GM12878 (cell line): ENCODE results near the gene SMG6. TPM values are rescaled to one million over a fixed set of nuclear protein-coding genes. Genes with fewer than 3 reads are reported as not detected.

Source experiments
- ATAC-seq: fragments of 200-7000 bp; cut with Tn5 transposase; 3 replicates; pipeline ENCODE4 v1.9.1; 2020; ENCODE audit warnings: mild to moderate bottlenecking, moderate library complexity
- BruUV-seq: library from RNA; stranded (reverse); fragments of 400-500 nt; replicated peaks from 2 replicates; lab custom pipeline; 2021; lab: Mats Ljungman, UMichigan
- CTCF ChIA-PET: fragments of 300-600 bp; sonication (Branson Sonifier 250); formaldehyde crosslinking; extraction: SDS; loops from one replicate; lab custom pipeline; 2021; ENCODE audit warnings: inconsistent platforms; lab: Yijun Ruan, JAX
- POLR2A ChIA-PET: fragments of 350-600 bp; formaldehyde crosslinking; extraction: SDS; loops from one replicate; lab custom pipeline; 2021; ENCODE audit warnings: inconsistent platforms; lab: Charles Lee
- RAD21 ChIA-PET: fragments of 300-600 bp; sonication (Branson Sonifier 250); formaldehyde crosslinking; loops from one replicate; lab custom pipeline; 2023; ENCODE audit warnings: antibody characterized with exemption; ENCODE audit not compliant: unreplicated experiment; lab: Charles Lee
- SMC1A ChIA-PET: fragments of 300-600 bp; sonication (Branson Sonifier 250); formaldehyde crosslinking; loops from one replicate; lab custom pipeline; 2023; ENCODE audit not compliant: unreplicated experiment, uncharacterized antibody; lab: Charles Lee
- DNase-seq: peaks from one replicate; pipeline ENCODE4 v3.0.0-alpha.2; 2011; ENCODE audit warnings: low read depth, low spot score
- FAIRE-seq: peaks from 3 replicates; lab custom pipeline; 2011; peaks lifted over from hg19 to GRCh38; lab: Jason Lieb, UNC
- H2AFZ ChIP-seq: 2 replicates; pipeline ENCODE4 v1.6.0; 2011; ENCODE audit warnings: low read depth, low read length, control low read depth; ENCODE audit not compliant: control insufficient read depth
- H3K27ac ChIP-seq: 2 replicates; pipeline ENCODE4 v1.5.1; 2011; ENCODE audit warnings: control low read depth; ENCODE audit not compliant: control insufficient read depth, insufficient read depth
- H3K27me3 ChIP-seq, 2 experiments: replicated peaks in 1 of 2; 2 replicates each; pipeline versions ENCODE4 v1.6.0 to v1.6.1; 2011; ENCODE audit warnings: low read length in 1 of 2; ENCODE audit not compliant: control insufficient read depth in 2 of 2, insufficient read depth in 2 of 2
- H3K36me3 ChIP-seq, 2 experiments: 2 replicates each; pipeline ENCODE4 v1.5.1; 2011; ENCODE audit warnings: low read length in 1 of 2; ENCODE audit not compliant: control insufficient read depth in 2 of 2, insufficient read depth in 2 of 2
- H3K4me1 ChIP-seq: 2 replicates; pipeline ENCODE4 v1.6.1; 2011; ENCODE audit warnings: mild to moderate bottlenecking, low read length, moderate library complexity, mixed read lengths; ENCODE audit not compliant: control insufficient read depth, insufficient read depth
- H3K4me2 ChIP-seq: 2 replicates; pipeline ENCODE4 v1.6.0; 2011; ENCODE audit warnings: control low read depth; ENCODE audit not compliant: control insufficient read depth, insufficient read depth
- H3K4me3 ChIP-seq: fragments of 200-600 bp; sonication (generic); 2 replicates; pipeline ENCODE4 v1.5.1; 2016
- H3K79me2 ChIP-seq: 2 replicates; pipeline ENCODE4 v1.6.0; 2011; ENCODE audit warnings: low read length; ENCODE audit not compliant: control insufficient read depth, insufficient read depth
- H3K9ac ChIP-seq: 2 replicates; pipeline ENCODE4 v1.8.0; 2011; ENCODE audit warnings: low read length, control low read depth, mixed read lengths; ENCODE audit not compliant: control insufficient read depth, insufficient read depth
- H3K9me3 ChIP-seq: replicated peaks from 3 replicates; pipeline ENCODE4 v1.5.1; 2011; ENCODE audit warnings: mild to moderate bottlenecking, low read length; ENCODE audit not compliant: control insufficient read depth, insufficient read depth
- H4K20me1 ChIP-seq: 2 replicates; pipeline ENCODE4 v1.6.0; 2011; ENCODE audit not compliant: control insufficient read depth, insufficient read depth
- LARP7 ChIP-seq: fragments of 450-650 bp; IDR thresholded peaks from 2 replicates; pipeline ENCODE4 v1.6.1; 2017; ENCODE audit warnings: mild to moderate bottlenecking
- WGBS: methylation state at CpG from one replicate; pipeline ENCODE4 v1.1.6; 2016; ENCODE audit warnings: low lambda C conversion rate; ENCODE audit not compliant: insufficient replicate concordance, insufficient coverage; ENCODE audit errors: missing lambda C conversion rate; 5-methylcytosine and 5-hydroxymethylcytosine counted together
- in situ Hi-C: fragments of 300-500 bp; cut with MboI; formaldehyde crosslinking; loops from 9 replicates; pipeline ENCODE4 v1.14.3; 2018; ENCODE audit warnings: mixed read lengths
- intact Hi-C: fragments of 100-400 bp; cut with micrococcal nuclease; formaldehyde crosslinking; loops from one replicate; pipeline ENCODE4 v1.14.2; 2022; ENCODE audit not compliant: unreplicated experiment
- polyA plus RNA-seq, 11 experiments: library from polyadenylated mRNA; depleted of rRNA in 4 of 11; unstranded in 6 of 11; stranded (reverse) in 5 of 11; fragments of >200 nt; fragmentation: Nextera tagmentation in 4 of 11; fragmentation: Illumina TruSeq in 1 of 11; extraction: Ambion mirVana in 4 of 11; extraction: Trizol in 1 of 11; gene quantifications; 1 replicate in 1 of 11; 2 replicates in 10 of 11; pipeline versions ENCODE4 v1.2.1 to v1.2.3, GENCODE V29; 2011 to 2016; ENCODE audit warnings: inconsistent platforms in 2 of 11, missing spikeins in 2 of 11, low read depth in 1 of 11
- total RNA-seq, 4 experiments: library from RNA; depleted of rRNA in 3 of 4; stranded (reverse); fragments of >200 nt in 3 of 4; fragmentation: Illumina TruSeq in 1 of 4; extraction: Trizol in 1 of 4; gene quantifications; 2 replicates each; pipeline versions ENCODE4 v1.2.1 to v1.2.3, GENCODE V29; 2013 to 2021
- TF ChIP-seq, protein P1 (sequence below): IDR thresholded peaks from 2 replicates; pipeline ENCODE4 v1.6.1; 2012; ENCODE audit warnings: low read length, inconsistent platforms

The SMG6 gene
- total and polyA plus RNA-seq, 10 of the 15 experiments (the other 5 are each of a cell fraction or from before 2014, with no cell fraction given): 0.58 to 28.7 (median 15.7) TPM

DNA sequence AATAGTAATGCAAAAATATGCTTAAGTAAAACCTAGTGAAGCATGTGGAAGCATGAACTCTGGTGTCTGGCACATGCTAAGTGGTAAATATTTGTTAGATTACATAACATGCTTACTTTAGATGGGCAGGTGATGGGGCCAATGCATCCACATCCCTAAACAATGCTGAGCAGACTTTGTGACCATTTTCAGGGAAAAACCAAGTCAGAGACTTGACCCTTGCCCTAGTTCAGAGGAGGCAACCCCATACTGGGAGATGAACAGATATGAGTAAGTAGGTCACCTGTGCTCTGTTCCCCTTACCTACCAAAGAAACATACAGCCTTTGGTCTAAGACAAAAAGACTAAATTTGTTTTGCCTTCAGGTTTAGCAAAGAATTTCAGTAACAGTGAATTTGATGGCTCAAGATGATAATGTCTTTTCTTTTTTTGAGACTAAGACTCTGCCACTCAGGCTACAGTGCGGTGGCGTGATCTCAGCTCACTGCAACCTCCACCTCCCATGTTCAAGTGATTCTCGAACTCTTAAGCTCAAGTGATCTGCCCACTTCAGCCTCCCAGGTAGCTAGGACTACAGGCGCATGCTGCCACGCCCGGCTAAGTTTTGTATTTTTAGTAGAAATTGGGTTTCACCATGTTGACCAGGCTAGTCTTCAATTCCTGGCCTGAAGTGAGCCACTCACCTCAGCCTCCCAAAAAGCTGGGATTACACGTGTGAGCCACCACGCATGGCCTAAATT lies 157.3 kb downstream of the SMG6 start:
- 98% methylated on average over 8 of the region's 8 CpGs for WGBS
- POLR2A ChIA-PET: interaction anchor here (0.6 to 1.0 kb wide), 3 partner anchors 13 to 429 kb away, joined by 3 read pairs; no protein-coding TSS in a partner anchor

More for the DNA sequence above, 157.3 kb downstream of the SMG6 start:
- no peak overlapping the region for H3K4me2 ChIP-seq
- no peaks in the 10 kb centered on the region for H3K27me3 ChIP-seq
- in situ Hi-C loops: no loop called here
- H4K20me1 ChIP-seq: no peaks in the 10 kb centered on the region
- BruUV-seq: no TSS peak
- no peaks in the 10 kb centered on the region for H3K9me3 ChIP-seq
- H3K4me1 ChIP-seq: no peaks in the 10 kb centered on the region
- H3K36me3 ChIP-seq: peaks cover 7 to 8% of the 10 kb centered on the region in 2 experiments; a peak in 3 of 4 replicates
- ChIA-PET RAD21 (interaction anchor here (1.0 to 1.8 kb wide), 4 partner anchors 9 to 98 kb away, joined by 3 to 4 read pairs (median 4); no protein-coding TSS in a partner anchor), SMC1A (interaction anchor here (1.0 to 1.7 kb wide), 5 partner anchors 9 to 98 kb away, joined by 3 to 6 read pairs (median 4); no protein-coding TSS in a partner anchor), CTCF (interaction anchor here (0.9 to 1.9 kb wide), 4 partner anchors 9 to 88 kb away, joined by 3 to 7 read pairs (median 4); no protein-coding TSS in a partner anchor)
- ATAC-seq: no peak
- TF ChIP-seq, protein P1, sequence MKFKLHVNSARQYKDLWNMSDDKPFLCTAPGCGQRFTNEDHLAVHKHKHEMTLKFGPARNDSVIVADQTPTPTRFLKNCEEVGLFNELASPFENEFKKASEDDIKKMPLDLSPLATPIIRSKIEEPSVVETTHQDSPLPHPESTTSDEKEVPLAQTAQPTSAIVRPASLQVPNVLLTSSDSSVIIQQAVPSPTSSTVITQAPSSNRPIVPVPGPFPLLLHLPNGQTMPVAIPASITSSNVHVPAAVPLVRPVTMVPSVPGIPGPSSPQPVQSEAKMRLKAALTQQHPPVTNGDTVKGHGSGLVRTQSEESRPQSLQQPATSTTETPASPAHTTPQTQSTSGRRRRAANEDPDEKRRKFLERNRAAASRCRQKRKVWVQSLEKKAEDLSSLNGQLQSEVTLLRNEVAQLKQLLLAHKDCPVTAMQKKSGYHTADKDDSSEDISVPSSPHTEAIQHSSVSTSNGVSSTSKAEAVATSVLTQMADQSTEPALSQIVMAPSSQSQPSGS: no peak
- TF ChIP-seq LARP7: no peak
- no peak overlapping the region for H3K27ac ChIP-seq
- no peak overlapping the region for H3K4me3 ChIP-seq
- no peak for FAIRE-seq
- no peak overlapping the region for H3K9ac ChIP-seq
- DNase-seq: no peak
- intact Hi-C loops: no loop called here
- no peaks in the 10 kb centered on the region for H3K79me2 ChIP-seq
- no peak overlapping the region for H2AFZ ChIP-seq
